Endodermal cell (in vitro differentiated cells): ENCODE results near the gene SRCAP. TPM values are rescaled to one million over a fixed set of nuclear protein-coding genes. Genes with fewer than 3 reads are reported as not detected.

Experiments used
- DNase-seq: peaks from one replicate; pipeline ENCODE4 v3.0.0-alpha.2; 2017
- H3K27ac ChIP-seq: 2 replicates; pipeline ENCODE4 v1.5.1; 2013; ENCODE audit warnings: mild to moderate bottlenecking, low read depth, low read length, moderate library complexity
- H3K27me3 ChIP-seq: 2 replicates; pipeline ENCODE4 v1.6.1; 2013; ENCODE audit warnings: mild to moderate bottlenecking, low read length, moderate library complexity; ENCODE audit not compliant: insufficient read depth, control insufficient read depth, poor library complexity, severe bottlenecking
- H3K36me3 ChIP-seq: 2 replicates; pipeline ENCODE4 v1.7.0; 2013; ENCODE audit warnings: mild to moderate bottlenecking, low read length, moderate library complexity; ENCODE audit not compliant: control insufficient read depth, insufficient read depth
- H3K4me1 ChIP-seq: one replicate; pipeline ENCODE4 v1.7.0; 2013; ENCODE audit warnings: low read length; ENCODE audit not compliant: control insufficient read depth, insufficient read depth
- H3K4me3 ChIP-seq: 2 replicates; pipeline ENCODE4 v1.5.1; 2013; ENCODE audit warnings: mild to moderate bottlenecking, low read length, moderate library complexity
- H3K9ac ChIP-seq: 2 replicates; pipeline ENCODE4 v1.6.1; 2013; ENCODE audit warnings: mild to moderate bottlenecking, low read length, moderate library complexity; ENCODE audit not compliant: poor library complexity, severe bottlenecking; ENCODE audit errors: extremely low read depth
- H3K9me3 ChIP-seq: 2 replicates; pipeline ENCODE4 v1.6.1; 2013; ENCODE audit warnings: mild to moderate bottlenecking, low read length, moderate library complexity; ENCODE audit not compliant: control insufficient read depth
- H3K27ac Mint-ChIP-seq: 2 replicates; pipeline ENCODE4 v1.8.0; 2020; ENCODE audit warnings: mixed read lengths
- H3K27me3 Mint-ChIP-seq: 2 replicates; pipeline ENCODE4 v1.8.0; 2021; ENCODE audit warnings: mild to moderate bottlenecking, mixed read lengths; ENCODE audit not compliant: insufficient read depth
- H3K36me3 Mint-ChIP-seq: 2 replicates; pipeline ENCODE4 v1.8.0; 2020; ENCODE audit warnings: low read depth, mixed read lengths
- H3K4me1 Mint-ChIP-seq: 2 replicates; pipeline ENCODE4 v1.8.0; 2020; ENCODE audit warnings: mixed read lengths
- H3K4me3 Mint-ChIP-seq: 2 replicates; pipeline ENCODE4 v1.8.0; 2020; ENCODE audit warnings: mild to moderate bottlenecking, moderate library complexity, mixed read lengths
- H3K9me3 Mint-ChIP-seq: 2 replicates; pipeline ENCODE4 v1.8.0; 2020; ENCODE audit warnings: mild to moderate bottlenecking, mixed read lengths
- WGBS, 2 experiments: methylation state at CpG; one replicate each; pipeline versions ENCODE4 v1.1.5 to v1.1.7; 2013; ENCODE audit warnings: missing lambda C conversion rate in 2 of 2, mixed read lengths in 1 of 2; ENCODE audit not compliant: insufficient coverage in 1 of 2, insufficient read length in 1 of 2; 5-methylcytosine and 5-hydroxymethylcytosine counted together
- total RNA-seq, 2 donors: library from RNA; stranded (reverse); fragmentation: NEBNext Ultra II Directional in 1 of 2; extraction: Animal tissue kit (Norgen Biotek cat#: 25700) in 1 of 2; gene quantifications; 2 replicates in 1 of 2; 3 replicates in 1 of 2; pipeline ENCODE4 v1.2.1, GENCODE V29; 2021
- TF ChIP-seq, protein P1 (sequence below): fragments of 200-600 bp; sonication (generic); conservative IDR thresholded peaks from 2 replicates; pipeline ENCODE4 v1.5.0; 2021; ENCODE audit warnings: antibody characterized with exemption, mild to moderate bottlenecking

The SRCAP gene
- total RNA-seq, 2 donors from 2014 or later, result 57.7 to 66.9 TPM

DNA sequence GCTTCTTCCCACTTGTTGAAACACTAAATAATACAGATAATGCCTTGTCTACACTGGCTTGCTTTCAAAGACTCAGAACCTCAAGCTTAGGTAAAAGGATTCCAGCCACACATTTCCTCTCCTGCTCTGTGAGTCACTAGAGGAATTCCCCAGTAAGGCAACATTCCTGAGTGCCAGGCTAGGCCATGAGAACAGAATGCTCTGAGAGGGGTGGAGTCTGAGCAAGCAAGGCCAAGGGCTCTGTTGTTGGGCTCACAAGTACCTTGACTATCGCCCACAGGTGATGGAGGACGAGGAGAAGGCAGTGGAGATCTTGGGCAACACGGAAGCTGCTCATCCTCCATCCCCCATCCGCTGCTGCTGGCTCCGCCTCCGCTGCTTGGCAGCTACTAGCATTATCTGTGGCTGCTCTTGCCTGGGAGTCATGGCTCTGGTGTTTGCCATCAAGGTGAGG is 42.5 kb downstream of the SRCAP start:
- Histone ChIP-seq H3K36me3 (peaks cover 66% of the 10 kb centered on the region), H3K4me1 (no peaks in the 10 kb centered on the region), H3K9me3 (no peaks in the 10 kb centered on the region), H3K4me3 (no peak overlapping the region), H3K9ac (no peak overlapping the region), H3K27ac (peak overlapping the region; percentile 3), H3K27me3 (no peaks in the 10 kb centered on the region)
- DNase-seq, result peak; percentile 79
- WGBS, 2 experiments, result 85 to 92% methylated on average over 4 to 6 of the region's 6 CpGs
- H3K27me3 Mint-ChIP-seq, result no peaks in the 10 kb centered on the region
- TF ChIP-seq, protein P1, sequence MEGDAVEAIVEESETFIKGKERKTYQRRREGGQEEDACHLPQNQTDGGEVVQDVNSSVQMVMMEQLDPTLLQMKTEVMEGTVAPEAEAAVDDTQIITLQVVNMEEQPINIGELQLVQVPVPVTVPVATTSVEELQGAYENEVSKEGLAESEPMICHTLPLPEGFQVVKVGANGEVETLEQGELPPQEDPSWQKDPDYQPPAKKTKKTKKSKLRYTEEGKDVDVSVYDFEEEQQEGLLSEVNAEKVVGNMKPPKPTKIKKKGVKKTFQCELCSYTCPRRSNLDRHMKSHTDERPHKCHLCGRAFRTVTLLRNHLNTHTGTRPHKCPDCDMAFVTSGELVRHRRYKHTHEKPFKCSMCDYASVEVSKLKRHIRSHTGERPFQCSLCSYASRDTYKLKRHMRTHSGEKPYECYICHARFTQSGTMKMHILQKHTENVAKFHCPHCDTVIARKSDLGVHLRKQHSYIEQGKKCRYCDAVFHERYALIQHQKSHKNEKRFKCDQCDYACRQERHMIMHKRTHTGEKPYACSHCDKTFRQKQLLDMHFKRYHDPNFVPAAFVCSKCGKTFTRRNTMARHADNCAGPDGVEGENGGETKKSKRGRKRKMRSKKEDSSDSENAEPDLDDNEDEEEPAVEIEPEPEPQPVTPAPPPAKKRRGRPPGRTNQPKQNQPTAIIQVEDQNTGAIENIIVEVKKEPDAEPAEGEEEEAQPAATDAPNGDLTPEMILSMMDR, result no peak
- peak overlapping the region; percentile 73 for H3K27ac Mint-ChIP-seq
- peaks cover 54% of the 10 kb centered on the region for H3K36me3 Mint-ChIP-seq
- H3K4me1 Mint-ChIP-seq, result peaks cover 9% of the 10 kb centered on the region
- H3K4me3 Mint-ChIP-seq, result no peak overlapping the region
- no peaks in the 10 kb centered on the region for H3K9me3 Mint-ChIP-seq

DNA sequence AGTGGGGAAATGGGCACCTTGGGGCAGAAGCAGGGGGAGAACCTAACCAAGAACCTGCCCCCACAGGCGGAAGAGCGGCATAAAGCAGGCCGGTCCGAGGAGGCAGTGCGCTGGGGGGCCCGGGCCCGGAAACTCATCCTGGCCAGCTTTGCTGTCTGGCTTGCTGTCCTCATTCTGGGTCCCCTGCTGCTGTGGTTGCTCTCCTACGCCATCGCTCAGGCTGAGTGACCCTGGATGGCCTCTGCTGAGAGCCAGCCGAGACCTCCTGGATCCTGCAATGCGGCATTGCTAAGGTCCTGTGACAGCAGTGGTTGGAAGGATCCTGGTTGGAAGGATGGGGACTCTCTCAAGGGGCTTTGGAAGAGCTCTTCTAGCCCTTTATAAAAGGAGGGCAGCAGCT is 44.7 kb downstream of the SRCAP start:
- peaks cover 48% of the 10 kb centered on the region for H3K36me3 ChIP-seq
- Mint-ChIP-seq H3K9me3 (no peaks in the 10 kb centered on the region), H3K36me3 (peaks cover 35% of the 10 kb centered on the region), H3K4me3 (no peak overlapping the region), H3K4me1 (peaks cover 10% of the 10 kb centered on the region), H3K27ac (peak overlapping the region; percentile 16), H3K27me3 (no peaks in the 10 kb centered on the region)
- no peak overlapping the region for H3K9ac ChIP-seq
- no peaks in the 10 kb centered on the region for H3K9me3 ChIP-seq
- no peak overlapping the region for H3K4me3 ChIP-seq
- H3K27ac ChIP-seq, result no peak overlapping the region
- TF ChIP-seq, protein P1, result no peak
- H3K4me1 ChIP-seq, result no peaks in the 10 kb centered on the region
- 95 to 96% methylated on average over 8 to 11 of the region's 11 CpGs for WGBS, 2 experiments
- H3K27me3 ChIP-seq, result no peaks in the 10 kb centered on the region
- DNase-seq, result no peak

DNA sequence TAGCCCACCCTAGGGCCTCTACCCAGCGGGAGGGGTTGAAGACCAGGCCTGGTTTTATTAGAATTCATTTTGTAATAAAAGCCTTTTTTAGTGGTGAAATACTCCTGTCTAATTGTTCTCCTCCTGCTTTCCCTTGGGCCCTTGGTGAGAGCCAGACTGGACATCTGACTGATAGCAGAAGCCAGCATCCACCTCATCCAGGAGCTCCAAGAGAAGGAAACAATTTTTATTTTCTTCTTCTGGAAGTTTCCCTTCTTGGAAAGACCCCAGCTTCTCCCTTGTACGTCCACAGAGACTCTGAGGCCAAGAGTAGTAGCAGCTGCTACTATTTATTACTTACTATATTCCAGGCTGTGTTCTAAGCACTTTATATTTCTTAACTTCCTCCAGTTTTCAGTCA is 45.2 kb downstream of the SRCAP start:
- no peaks in the 10 kb centered on the region for H3K27me3 Mint-ChIP-seq
- DNase-seq, result no peak
- H3K9me3 ChIP-seq, result no peaks in the 10 kb centered on the region
- no peaks in the 10 kb centered on the region for H3K9me3 Mint-ChIP-seq
- WGBS, 2 experiments, result 98 to 100% methylated on average over 1 to 2 of the region's 2 CpGs
- H3K4me3 ChIP-seq, result no peak overlapping the region
- no peaks in the 10 kb centered on the region for H3K27me3 ChIP-seq
- no peak overlapping the region for H3K9ac ChIP-seq
- TF ChIP-seq, protein P1, result no peak
- H3K4me1 ChIP-seq, result no peaks in the 10 kb centered on the region
- H3K4me3 Mint-ChIP-seq, result no peak overlapping the region
- peaks cover 32% of the 10 kb centered on the region for H3K36me3 Mint-ChIP-seq
- peaks cover 10% of the 10 kb centered on the region for H3K4me1 Mint-ChIP-seq
- H3K27ac Mint-ChIP-seq, result no peak overlapping the region
- H3K27ac ChIP-seq, result no peak overlapping the region
- peaks cover 45% of the 10 kb centered on the region for H3K36me3 ChIP-seq
